ENCODE measurements around the gene XPC. TPM values are rescaled to one million over a fixed set of nuclear protein-coding genes. Genes with fewer than 3 reads are reported as not detected.

The XPC gene
- total and polyA plus RNA-seq, 2 experiments from 2014 or later, result 27.3 to 29.5 TPM

DNA sequence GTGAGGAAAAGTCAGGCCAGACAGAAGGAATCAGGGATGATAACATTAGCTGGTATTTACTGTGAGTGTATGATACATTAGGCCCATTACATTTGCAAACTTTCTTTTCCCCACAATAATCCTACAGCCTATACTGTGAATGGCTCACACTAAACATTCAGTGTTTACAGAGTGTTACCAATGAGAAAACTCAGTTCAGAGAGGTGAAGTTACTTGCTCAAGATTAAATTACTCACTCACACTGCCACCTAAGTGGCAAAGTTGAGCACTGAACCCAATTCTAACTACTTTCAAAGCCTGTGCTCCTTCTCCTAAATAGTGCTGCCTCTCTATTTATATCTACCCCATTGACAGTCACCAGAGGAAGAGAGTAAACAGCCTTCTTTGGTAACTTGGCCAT is 8.5 kb downstream of the XPC start:
- DNase-seq (ENCODE audit: low spot score), result no peak
- Histone ChIP-seq H3K27me3 (no peaks in the 10 kb centered on the region), H3K9me2 (replicated peaks; ENCODE audit: insufficient read depth) (no peaks in the 10 kb centered on the region), H3K27ac (no peak overlapping the region), H3K4me2 (no peak overlapping the region), H3K9me3 (ENCODE audit: low read depth) (no peaks in the 10 kb centered on the region), H4K20me1 (ENCODE audit: insufficient read depth, poor library complexity, severe bottlenecking) (no peaks in the 10 kb centered on the region), H3K4me1 (ENCODE audit: insufficient read depth) (no peaks in the 10 kb centered on the region), H3K4me3 (no peak overlapping the region), H3K79me2 (peaks cover 25% of the 10 kb centered on the region), H3K36me3 (replicated peaks; ENCODE audit: insufficient read depth, low read depth) (peaks cover 4% of the 10 kb centered on the region), H2AFZ (no peak overlapping the region)
- TF ChIP-seq EZH2phosphoT487 (IDR thresholded peaks at IDR 0.05; ENCODE audit: low read depth, severe bottlenecking, unreplicated experiment), result no peak
- TF ChIP-seq EZH2 (IDR thresholded peaks at IDR 0.05; ENCODE audit: borderline replicate concordance), result no peak

DNA sequence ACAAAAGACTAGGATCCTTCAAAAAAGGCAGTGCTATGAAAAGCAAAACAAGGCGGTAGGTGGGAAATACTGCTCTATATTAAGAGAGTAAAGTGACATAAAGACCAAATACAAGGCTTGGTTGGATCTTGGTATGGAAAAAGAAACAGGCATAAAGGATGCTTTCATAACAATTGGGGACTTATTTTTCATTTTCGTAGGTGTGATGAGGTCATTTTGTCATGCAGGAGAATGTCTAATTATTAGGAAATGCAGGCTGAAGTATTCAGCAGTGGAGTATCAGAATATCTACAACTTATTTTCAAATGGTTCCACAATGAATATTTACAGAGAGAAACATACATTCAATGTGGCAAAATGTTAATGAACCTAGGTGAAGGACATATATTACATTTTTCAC is 9.0 kb downstream of the XPC start:
- Histone ChIP-seq H3K9me2 (replicated peaks; ENCODE audit: insufficient read depth) (no peaks in the 10 kb centered on the region), H3K4me1 (ENCODE audit: insufficient read depth) (no peaks in the 10 kb centered on the region), H3K27ac (no peak overlapping the region), H3K36me3 (replicated peaks; ENCODE audit: insufficient read depth, low read depth) (peaks cover 4% of the 10 kb centered on the region), H3K4me2 (no peak overlapping the region), H3K9me3 (ENCODE audit: low read depth) (no peaks in the 10 kb centered on the region), H3K27me3 (no peaks in the 10 kb centered on the region), H2AFZ (no peak overlapping the region), H4K20me1 (ENCODE audit: insufficient read depth, poor library complexity, severe bottlenecking) (no peaks in the 10 kb centered on the region), H3K79me2 (peaks cover 21% of the 10 kb centered on the region), H3K4me3 (no peak overlapping the region)
- DNase-seq (ENCODE audit: low spot score), result no peak
- TF ChIP-seq EZH2phosphoT487 (IDR thresholded peaks at IDR 0.05; ENCODE audit: low read depth, severe bottlenecking, unreplicated experiment), result no peak
- TF ChIP-seq EZH2 (IDR thresholded peaks at IDR 0.05; ENCODE audit: borderline replicate concordance), result no peak
- TF ChIP-seq, protein P1, sequence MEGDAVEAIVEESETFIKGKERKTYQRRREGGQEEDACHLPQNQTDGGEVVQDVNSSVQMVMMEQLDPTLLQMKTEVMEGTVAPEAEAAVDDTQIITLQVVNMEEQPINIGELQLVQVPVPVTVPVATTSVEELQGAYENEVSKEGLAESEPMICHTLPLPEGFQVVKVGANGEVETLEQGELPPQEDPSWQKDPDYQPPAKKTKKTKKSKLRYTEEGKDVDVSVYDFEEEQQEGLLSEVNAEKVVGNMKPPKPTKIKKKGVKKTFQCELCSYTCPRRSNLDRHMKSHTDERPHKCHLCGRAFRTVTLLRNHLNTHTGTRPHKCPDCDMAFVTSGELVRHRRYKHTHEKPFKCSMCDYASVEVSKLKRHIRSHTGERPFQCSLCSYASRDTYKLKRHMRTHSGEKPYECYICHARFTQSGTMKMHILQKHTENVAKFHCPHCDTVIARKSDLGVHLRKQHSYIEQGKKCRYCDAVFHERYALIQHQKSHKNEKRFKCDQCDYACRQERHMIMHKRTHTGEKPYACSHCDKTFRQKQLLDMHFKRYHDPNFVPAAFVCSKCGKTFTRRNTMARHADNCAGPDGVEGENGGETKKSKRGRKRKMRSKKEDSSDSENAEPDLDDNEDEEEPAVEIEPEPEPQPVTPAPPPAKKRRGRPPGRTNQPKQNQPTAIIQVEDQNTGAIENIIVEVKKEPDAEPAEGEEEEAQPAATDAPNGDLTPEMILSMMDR (IDR thresholded peaks at IDR 0.05; ENCODE audit: poor library complexity), result no peak
- 100% methylated on average over 2 of the region's 2 CpGs for WGBS (ENCODE audit: low lambda C conversion rate, missing lambda C conversion rate)

DNA sequence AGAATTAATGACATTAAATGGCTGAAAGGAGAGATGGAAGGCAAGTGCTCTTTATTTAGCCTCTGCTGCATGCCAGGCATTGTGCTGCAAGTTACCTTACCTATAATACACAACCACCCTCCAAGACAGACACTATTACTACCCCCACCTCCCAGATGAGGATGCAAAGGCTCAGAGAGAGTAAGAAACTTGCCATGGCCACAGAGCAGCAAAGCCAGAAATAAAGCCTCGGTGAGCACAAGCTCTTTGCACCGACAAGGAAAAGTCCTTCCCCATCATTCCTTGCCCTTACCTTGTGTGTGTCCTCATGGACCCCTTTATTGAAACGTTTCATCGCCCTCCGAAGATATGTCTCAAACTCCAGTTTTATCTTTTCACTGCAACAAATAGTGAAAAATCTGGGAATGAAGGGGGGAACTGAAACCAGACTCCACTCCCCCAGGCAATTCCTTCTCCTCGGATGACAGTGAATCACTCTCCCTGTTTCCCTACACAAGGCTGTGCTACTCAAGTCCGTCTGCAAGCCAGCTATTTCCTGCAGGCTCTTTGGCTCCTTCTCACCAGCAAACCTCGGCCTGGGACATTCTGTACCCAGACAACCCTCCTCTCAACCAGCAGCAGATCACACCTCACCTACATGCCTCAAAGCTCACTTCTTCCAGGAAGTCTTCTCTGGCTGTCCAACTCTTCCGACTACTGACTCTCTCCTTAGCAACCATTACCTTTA is 11.4 kb downstream of the XPC start:
- Histone ChIP-seq H3K9me2 (replicated peaks; ENCODE audit: insufficient read depth) (no peaks in the 10 kb centered on the region), H3K36me3 (replicated peaks; ENCODE audit: insufficient read depth, low read depth) (peaks cover 10% of the 10 kb centered on the region), H3K4me3 (no peak overlapping the region), H3K27ac (no peak overlapping the region), H3K4me1 (ENCODE audit: insufficient read depth) (no peaks in the 10 kb centered on the region), H4K20me1 (ENCODE audit: insufficient read depth, poor library complexity, severe bottlenecking) (no peaks in the 10 kb centered on the region), H3K4me2 (no peak overlapping the region), H3K9me3 (ENCODE audit: low read depth) (peaks cover 6% of the 10 kb centered on the region), H3K27me3 (no peaks in the 10 kb centered on the region), H2AFZ (no peak overlapping the region), H3K79me2 (peaks cover 11% of the 10 kb centered on the region)
- DNase-seq (ENCODE audit: low spot score), result no peak
- TF ChIP-seq EZH2phosphoT487 (IDR thresholded peaks at IDR 0.05; ENCODE audit: low read depth, severe bottlenecking, unreplicated experiment), result no peak
- TF ChIP-seq, protein P1 (IDR thresholded peaks at IDR 0.05; ENCODE audit: poor library complexity), result no peak
- TF ChIP-seq EZH2 (IDR thresholded peaks at IDR 0.05; ENCODE audit: borderline replicate concordance), result no peak
- 96% methylated on average over 9 of the region's 9 CpGs for WGBS (ENCODE audit: low lambda C conversion rate, missing lambda C conversion rate)

DNA sequence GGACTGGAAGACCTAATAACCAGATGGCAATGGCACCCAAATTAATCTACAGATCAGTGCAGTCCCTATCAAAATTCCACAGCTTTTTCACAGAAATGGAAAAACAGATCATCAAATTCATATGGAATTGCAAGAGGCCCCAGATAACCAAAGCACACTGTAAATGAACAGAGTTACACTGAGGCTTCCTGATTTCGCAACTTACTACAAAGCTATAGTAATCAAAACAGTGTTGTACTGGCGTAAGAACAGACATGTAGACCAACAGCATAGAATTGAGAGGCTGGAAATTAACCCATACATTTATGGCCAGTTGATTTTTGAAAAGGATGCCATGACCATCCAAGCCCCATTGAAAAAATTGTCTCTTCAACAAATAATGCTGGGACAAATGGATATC is 16.2 kb downstream of the XPC start:
- Histone ChIP-seq H3K79me2 (peaks cover 12% of the 10 kb centered on the region), H3K36me3 (replicated peaks; ENCODE audit: insufficient read depth, low read depth) (peaks cover 9% of the 10 kb centered on the region), H3K4me1 (ENCODE audit: insufficient read depth) (no peaks in the 10 kb centered on the region), H3K4me3 (no peak overlapping the region), H4K20me1 (ENCODE audit: insufficient read depth, poor library complexity, severe bottlenecking) (no peaks in the 10 kb centered on the region), H3K9me3 (ENCODE audit: low read depth) (peaks cover 16% of the 10 kb centered on the region), H3K4me2 (no peak overlapping the region), H3K27ac (no peak overlapping the region), H3K27me3 (no peaks in the 10 kb centered on the region), H3K9me2 (replicated peaks; ENCODE audit: insufficient read depth) (no peaks in the 10 kb centered on the region), H2AFZ (no peak overlapping the region)
- DNase-seq (ENCODE audit: low spot score), result no peak
- TF ChIP-seq EZH2 (IDR thresholded peaks at IDR 0.05; ENCODE audit: borderline replicate concordance) (no peak), EZH2phosphoT487 (IDR thresholded peaks at IDR 0.05; ENCODE audit: low read depth, severe bottlenecking, unreplicated experiment) (no peak)
- TF ChIP-seq, protein P1 (IDR thresholded peaks at IDR 0.05; ENCODE audit: poor library complexity), result no peak
- WGBS (ENCODE audit: low lambda C conversion rate, missing lambda C conversion rate), result 92% methylated on average over 2 of the region's 2 CpGs

Measured in hepatocyte (in vitro differentiated cells).